ENCODE results near the gene TIMP1.

- no peak for TF ChIP-seq POLR2AphosphoS5 (IDR thresholded peaks at IDR 0.05; ENCODE audit: borderline replicate concordance, low read depth, low read length)
- no peak for TF ChIP-seq EZH2 (IDR thresholded peaks at IDR 0.05)
- TF ChIP-seq FOXP2 (optimal IDR thresholded peaks at IDR 0.05; ENCODE audit: control extremely low read depth, extremely low read length, insufficient read depth): no peak
Measured at GRCh38 chrX:47558436-47558835, 23.8 kb upstream of the TIMP1 start.
